ENCODE results near the gene FKBP5.
A peak's percentile ranks its signal among the peaks of the same experiment; 100 is the strongest.
"Not testable (repeated sequence)": the region's sequence is repeated elsewhere in the genome, so short reads cannot be mapped to it uniquely, and the experiment has no call there.

Gene FKBP5

GRCh38 chr6:35687658-35688604 is 784 bp downstream of the FKBP5 start:
- FAIRE-seq: peak; percentile 30

- no peak for FAIRE-seq
Observed at GRCh38 chr6:35686873-35687555, 1.7 kb downstream of the FKBP5 start.

- no peak for FAIRE-seq
Observed at GRCh38 chr6:35686436-35686835, 2.3 kb downstream of the FKBP5 start.

GRCh38 chr6:35683267-35683666 is 5.4 kb downstream of the FKBP5 start:
- no peak for FAIRE-seq

- no peak for FAIRE-seq
Observed at GRCh38 chr6:35681298-35681697, 7.4 kb downstream of the FKBP5 start.

- FAIRE-seq: no peak
Observed at GRCh38 chr6:35679399-35679798, 9.3 kb downstream of the FKBP5 start.

- no peak for FAIRE-seq
Observed at GRCh38 chr6:35678814-35679213, 9.9 kb downstream of the FKBP5 start.

- no peak for FAIRE-seq
Observed at GRCh38 chr6:35678021-35678654, 10.6 kb downstream of the FKBP5 start.

- no peak for FAIRE-seq
Observed at GRCh38 chr6:35677456-35677855, 11.3 kb downstream of the FKBP5 start.

- no peak for FAIRE-seq
Observed at GRCh38 chr6:35675871-35676459, 12.8 kb downstream of the FKBP5 start.

GRCh38 chr6:35674594-35674993 is 14.1 kb downstream of the FKBP5 start:
- no peak for FAIRE-seq

GRCh38 chr6:35673755-35674154 is 15.0 kb downstream of the FKBP5 start:
- no peak for FAIRE-seq

- not testable (repeated sequence) for FAIRE-seq
Observed at GRCh38 chr6:35673284-35673666, 15.4 kb downstream of the FKBP5 start.

- peak; percentile 41 for FAIRE-seq
Observed at GRCh38 chr6:35670453-35670852, 18.3 kb downstream of the FKBP5 start.

GRCh38 chr6:35669451-35670045 is 19.2 kb downstream of the FKBP5 start:
- peak; percentile 73 for FAIRE-seq

- peak; percentile 70 for FAIRE-seq
Observed at GRCh38 chr6:35668744-35669450, 19.8 kb downstream of the FKBP5 start.

GRCh38 chr6:35668096-35668495 is 20.6 kb downstream of the FKBP5 start:
- FAIRE-seq: no peak

- FAIRE-seq: no peak
Observed at GRCh38 chr6:35665573-35665972, 23.1 kb downstream of the FKBP5 start.

- no peak for FAIRE-seq
Observed at GRCh38 chr6:35664945-35665344, 23.8 kb downstream of the FKBP5 start.

- FAIRE-seq: peak; percentile 97
Observed at GRCh38 chr6:35663447-35664235, 25.1 kb downstream of the FKBP5 start.

GRCh38 chr6:35662999-35663398 is 25.7 kb downstream of the FKBP5 start:
- no peak for FAIRE-seq
